Retinal pigment epithelial cell (primary cell): Measurements from ENCODE around the gene CTSW.
A peak's percentile ranks its signal among the peaks of the same experiment; 100 is the strongest.
"Not testable (repeated sequence)": the region's sequence is repeated elsewhere in the genome, so short reads cannot be mapped to it uniquely, and the experiment has no call there.

Source experiments
- DNase-seq: peaks from one replicate; pipeline ENCODE4 v3.0.0-alpha.2; 2010; ENCODE audit warnings: low read depth
- H3K4me3 ChIP-seq: 2 replicates; pipeline ENCODE4 v1.5.1; 2011; ENCODE audit warnings: mild to moderate bottlenecking, low read length, control low read depth, moderate library complexity
- TF ChIP-seq, protein P1 (sequence below): conservative IDR thresholded peaks from 2 replicates; pipeline ENCODE4 v1.5.1; 2011; ENCODE audit warnings: low read depth, low read length, control low read depth, inconsistent platforms

Gene CTSW

DNA sequence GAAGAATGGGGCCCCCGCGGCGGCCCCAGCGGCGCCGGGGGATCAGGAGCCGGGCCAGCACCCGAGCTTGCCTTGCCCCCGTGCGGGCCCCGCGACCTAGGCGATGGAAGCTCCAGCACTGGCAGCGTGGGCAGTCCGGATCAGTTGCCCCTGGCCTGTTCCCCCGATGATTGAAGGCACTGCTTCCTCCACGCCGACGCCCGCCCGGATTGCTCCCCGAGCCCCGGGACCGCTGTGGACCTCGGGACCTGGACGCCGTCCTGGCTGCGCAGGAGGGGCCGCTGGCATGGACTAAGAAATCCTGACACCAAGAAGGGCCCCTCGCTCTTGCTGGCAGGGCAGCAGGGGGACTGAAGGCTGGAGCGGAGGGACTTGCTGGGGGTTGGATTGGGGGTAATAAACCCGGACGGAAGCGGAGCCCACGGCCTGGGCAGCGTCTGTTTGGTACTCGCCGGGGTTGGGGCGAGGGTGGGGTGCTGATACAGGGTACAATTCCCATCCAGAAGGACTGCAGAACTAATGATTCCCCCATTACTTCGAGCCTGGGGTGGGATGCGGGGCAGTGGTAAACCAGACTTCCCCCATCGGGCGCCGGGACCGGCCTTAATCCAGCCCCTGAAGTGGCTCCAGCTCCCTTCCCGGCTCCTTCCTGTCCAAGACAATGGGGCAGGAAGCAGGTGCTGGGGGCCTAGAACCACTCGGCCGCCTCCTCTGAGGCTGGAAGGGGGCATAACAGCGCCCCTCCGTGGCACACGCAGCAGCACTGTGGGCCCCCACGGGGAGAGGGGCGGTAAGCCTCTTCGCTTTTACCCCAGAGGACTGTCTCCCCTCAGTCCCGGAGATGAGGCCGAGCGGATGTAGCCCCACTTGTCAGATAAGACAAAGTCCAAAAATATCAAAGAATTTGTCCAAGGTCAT, 11.8 kb downstream of the CTSW start:
- peak overlapping the region; percentile 67 for H3K4me3 ChIP-seq
- DNase-seq: no peak
- TF ChIP-seq, protein P1, sequence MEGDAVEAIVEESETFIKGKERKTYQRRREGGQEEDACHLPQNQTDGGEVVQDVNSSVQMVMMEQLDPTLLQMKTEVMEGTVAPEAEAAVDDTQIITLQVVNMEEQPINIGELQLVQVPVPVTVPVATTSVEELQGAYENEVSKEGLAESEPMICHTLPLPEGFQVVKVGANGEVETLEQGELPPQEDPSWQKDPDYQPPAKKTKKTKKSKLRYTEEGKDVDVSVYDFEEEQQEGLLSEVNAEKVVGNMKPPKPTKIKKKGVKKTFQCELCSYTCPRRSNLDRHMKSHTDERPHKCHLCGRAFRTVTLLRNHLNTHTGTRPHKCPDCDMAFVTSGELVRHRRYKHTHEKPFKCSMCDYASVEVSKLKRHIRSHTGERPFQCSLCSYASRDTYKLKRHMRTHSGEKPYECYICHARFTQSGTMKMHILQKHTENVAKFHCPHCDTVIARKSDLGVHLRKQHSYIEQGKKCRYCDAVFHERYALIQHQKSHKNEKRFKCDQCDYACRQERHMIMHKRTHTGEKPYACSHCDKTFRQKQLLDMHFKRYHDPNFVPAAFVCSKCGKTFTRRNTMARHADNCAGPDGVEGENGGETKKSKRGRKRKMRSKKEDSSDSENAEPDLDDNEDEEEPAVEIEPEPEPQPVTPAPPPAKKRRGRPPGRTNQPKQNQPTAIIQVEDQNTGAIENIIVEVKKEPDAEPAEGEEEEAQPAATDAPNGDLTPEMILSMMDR: peak; percentile 34

DNA sequence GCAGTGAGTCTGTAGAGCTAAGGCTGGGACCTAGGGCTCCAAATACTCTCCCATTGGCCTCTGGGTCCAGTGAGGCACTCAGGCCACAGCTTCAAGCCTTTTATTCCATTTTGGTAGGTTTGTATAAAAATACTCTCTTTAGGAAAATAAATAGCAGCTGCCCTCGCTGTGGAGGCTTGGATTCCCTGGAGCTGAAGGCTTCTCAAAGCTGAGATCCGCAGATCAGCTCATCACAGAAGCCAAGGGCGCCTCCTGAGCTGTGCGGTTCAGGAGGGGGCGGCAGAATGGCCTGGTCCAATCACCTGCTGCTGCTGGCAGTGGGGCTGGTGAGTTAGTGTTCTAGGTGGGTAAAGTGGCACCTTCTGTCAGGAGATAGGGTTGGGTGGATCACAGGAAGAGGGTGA, 12.5 kb downstream of the CTSW start:
- peak overlapping the region; percentile 67 for H3K4me3 ChIP-seq

DNA sequence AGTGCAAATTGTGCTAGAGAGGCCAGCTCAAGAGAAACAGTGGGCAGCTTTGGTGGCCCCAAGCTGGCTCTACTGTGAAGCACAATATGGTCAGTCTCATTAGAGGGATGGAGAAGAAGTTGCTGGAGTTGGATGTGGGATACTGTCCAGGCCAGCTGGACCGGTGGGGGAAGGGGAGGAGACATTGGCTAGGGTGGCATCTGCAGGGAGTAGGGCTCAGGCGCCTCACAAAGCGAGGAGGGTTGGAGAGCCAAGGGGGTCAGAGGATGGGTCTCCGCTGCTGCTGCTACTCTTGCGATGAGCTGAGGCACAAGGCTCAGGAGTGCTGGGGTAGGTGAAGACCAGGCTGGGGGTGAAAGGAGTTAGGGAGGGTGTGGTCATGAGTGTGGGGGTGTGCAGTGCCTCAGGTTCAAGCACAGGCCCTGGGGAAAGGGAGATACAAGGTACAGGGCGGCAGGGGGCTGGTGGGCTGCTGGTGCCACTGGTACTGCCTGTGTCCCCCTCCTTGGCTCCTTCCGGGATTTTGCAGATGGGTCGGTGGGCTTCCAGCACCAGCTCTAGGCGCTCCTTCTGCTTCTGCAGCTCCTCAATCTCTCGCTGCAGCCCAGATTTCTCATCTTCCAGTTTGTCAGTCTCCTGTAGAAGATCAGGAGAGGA, 13.2 kb downstream of the CTSW start:
- no peak overlapping the region for H3K4me3 ChIP-seq
- no peak for DNase-seq
- TF ChIP-seq, protein P1: no peak

More for the DNA sequence above, 12.5 kb downstream of the CTSW start:
- not testable (repeated sequence) for DNase-seq

DNA sequence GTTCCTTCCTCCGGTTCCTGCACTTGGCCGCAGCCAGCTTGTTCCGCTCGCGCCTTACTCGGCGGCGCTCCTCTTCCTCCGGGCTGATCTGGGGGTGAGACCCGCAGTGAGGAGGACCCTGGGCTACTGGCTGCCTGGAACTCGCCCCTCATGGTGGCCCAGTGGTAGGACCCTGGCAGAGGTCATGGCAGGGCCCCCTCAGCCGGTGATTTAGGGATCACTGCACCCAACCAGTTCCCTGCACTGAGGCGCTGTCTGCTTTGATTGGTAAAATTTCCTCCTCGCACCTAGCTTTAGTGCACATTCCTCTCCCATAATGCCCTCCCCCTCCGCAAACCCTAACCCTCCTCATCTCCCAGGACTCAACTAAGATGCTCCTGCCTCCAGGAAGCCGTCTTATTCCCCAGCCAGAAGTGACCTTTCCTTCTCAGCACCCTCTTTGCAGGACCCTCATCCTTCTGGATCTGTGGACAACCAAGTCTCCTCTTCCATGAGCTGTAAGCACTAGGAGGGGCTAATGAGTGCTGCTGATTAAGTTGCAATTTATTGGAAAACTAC, 14.5 kb downstream of the CTSW start:
- no peak overlapping the region for H3K4me3 ChIP-seq
- DNase-seq: no peak
- TF ChIP-seq, protein P1: no peak

DNA sequence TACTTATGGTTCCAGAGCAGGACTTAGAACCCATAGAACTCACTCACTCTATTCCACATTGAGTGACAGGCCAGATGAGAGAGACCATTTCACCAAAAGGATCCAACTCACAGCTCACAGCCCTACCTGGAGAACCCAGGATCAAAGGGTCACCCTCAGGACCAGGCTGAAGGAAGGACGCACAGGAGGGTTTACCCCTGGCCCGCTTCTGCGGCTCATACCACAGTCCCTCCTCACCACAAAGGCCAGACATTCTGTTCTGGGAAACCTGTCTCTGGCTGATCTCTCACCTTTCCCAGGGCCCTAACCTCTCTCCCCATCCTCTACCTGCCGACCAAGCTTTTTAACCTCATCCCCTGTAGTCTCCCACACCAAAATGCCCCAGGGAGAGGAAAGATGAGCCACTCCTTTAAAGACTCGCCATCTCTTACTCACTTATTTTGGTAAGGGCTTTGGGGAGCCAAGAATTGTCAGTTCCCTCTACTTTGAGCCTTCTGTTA, 15.9 kb downstream of the CTSW start:
- no peak overlapping the region for H3K4me3 ChIP-seq
- no peak for DNase-seq

DNA sequence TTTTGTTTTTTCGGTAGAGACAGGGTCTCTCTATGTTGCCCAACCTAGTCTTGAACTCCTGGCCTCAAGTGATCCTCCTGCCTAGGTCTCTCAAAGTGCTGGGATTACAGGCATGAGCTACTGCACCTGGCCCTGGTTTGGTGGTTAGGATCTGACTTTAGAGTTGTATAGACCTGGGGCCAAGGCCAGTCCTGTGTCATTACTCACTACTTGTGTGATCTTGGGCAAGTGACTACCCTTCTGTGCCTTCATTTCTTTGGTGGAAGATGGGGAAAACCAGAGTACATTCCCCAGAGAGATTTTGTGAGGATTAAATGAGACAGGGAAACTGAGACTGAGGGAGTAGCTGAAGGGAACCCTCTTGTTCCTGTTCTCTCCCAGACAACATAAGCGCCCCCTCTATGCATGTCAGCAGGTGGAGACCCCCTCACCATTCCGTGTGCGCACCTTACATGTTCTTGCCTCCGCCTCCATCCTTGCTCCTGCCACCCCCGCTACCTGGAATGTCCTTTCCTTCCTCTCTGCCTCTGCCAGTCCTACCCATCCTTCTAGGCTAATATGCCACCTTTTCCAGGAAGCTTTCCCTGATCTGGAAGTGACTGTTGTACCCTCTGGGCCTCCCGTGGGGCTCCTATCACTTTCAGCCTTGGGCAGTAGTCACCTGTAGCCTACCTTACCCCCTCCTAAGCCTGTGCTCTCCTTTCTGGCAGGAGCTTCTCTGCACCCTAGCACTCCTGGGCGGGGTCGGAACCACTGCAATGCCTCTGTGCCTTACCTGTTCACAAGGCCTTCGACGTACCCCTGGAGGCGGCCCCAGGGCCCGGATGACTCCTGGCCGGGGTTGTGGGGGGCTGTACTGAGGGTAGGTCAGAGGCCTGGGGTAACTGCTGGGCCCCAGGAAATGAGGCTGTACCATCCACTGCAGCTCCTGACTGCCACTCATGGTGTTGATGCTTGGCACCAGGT, 16.7 kb downstream of the CTSW start:
- H3K4me3 ChIP-seq: no peak overlapping the region
- TF ChIP-seq, protein P1: no peak
- no peak for DNase-seq

More for the DNA sequence above, 15.9 kb downstream of the CTSW start:
- TF ChIP-seq, protein P1: no peak
